Right lobe of liver (tissue), 6 donors: ENCODE data around the gene GPC6. TPM values are rescaled to one million over a fixed set of nuclear protein-coding genes. Genes with fewer than 3 reads are reported as not detected.

Experiments used
- ATAC-seq, 4 donors: fragments of 200-7000 bp; cut with Tn5 transposase; one replicate each; pipeline ENCODE4 v1.9.1; 2020; ENCODE audit warnings: mild to moderate bottlenecking in 4 of 4, moderate library complexity in 4 of 4
- DNase-seq, 3 donors: peaks; one replicate each; pipeline ENCODE4 v3.0.0-alpha.2; 2020
- H3K27ac ChIP-seq, 3 donors: fragments of 200-600 bp; one replicate each; pipeline ENCODE4 v1.8.0; 2022
- H3K27me3 ChIP-seq, 2 donors: fragments of 200-600 bp; one replicate each; pipeline ENCODE4 v1.8.0; 2022
- H3K36me3 ChIP-seq, 4 donors: fragments of 200-600 bp; sonication (generic) in 1 of 4; one replicate each; pipeline versions ENCODE4 v1.5.1 to v1.8.0; 2017 to 2022; ENCODE audit warnings: control low read depth in 1 of 4
- H3K4me1 ChIP-seq, 4 donors: fragments of 200-600 bp; sonication (generic) in 1 of 4; one replicate each; pipeline versions ENCODE4 v1.5.1 to v1.8.0; 2017 to 2022; ENCODE audit warnings: control low read depth in 1 of 4
- H3K4me3 ChIP-seq, 3 donors: fragments of 200-600 bp; one replicate each; pipeline ENCODE4 v1.8.0; 2022
- H3K9me3 ChIP-seq, 4 donors: fragments of 200-600 bp; sonication (generic) in 1 of 4; one replicate each; pipeline versions ENCODE4 v1.5.1 to v1.8.0; 2017 to 2022; ENCODE audit warnings: control low read depth in 1 of 4
- CTCF ChIP-seq, 4 donors: fragments of 200-600 bp in 3 of 4; fragments of 450-650 bp in 1 of 4; IDR thresholded peaks; one replicate each; pipeline versions ENCODE4 v1.5.1 to v1.8.0; 2016 to 2022; ENCODE audit warnings: antibody characterized with exemption in 4 of 4, mild to moderate bottlenecking in 2 of 4
- POLR2A ChIP-seq: fragments of 450-650 bp; IDR thresholded peaks from one replicate; pipeline ENCODE4 v1.6.1; 2017; ENCODE audit warnings: antibody characterized with exemption, mild to moderate bottlenecking
- WGBS: methylation state at CpG from one replicate; pipeline ENCODE4 v1.1.6; 2018; ENCODE audit warnings: low coverage, low lambda C conversion rate; ENCODE audit not compliant: insufficient coverage; ENCODE audit errors: missing lambda C conversion rate; 5-methylcytosine and 5-hydroxymethylcytosine counted together
- intact Hi-C, 2 donors: fragments of 100-400 bp; cut with DNase I; formaldehyde crosslinking; loops; one replicate each; pipeline versions ENCODE4 v1.11.2 to v1.14.1; 2022
- total RNA-seq, 6 experiments: library from RNA; depleted of rRNA in 2 of 6; stranded (reverse); fragments of >200 nt in 2 of 6; fragmentation: NEBNext Ultra II Directional in 3 of 6; extraction: Animal tissue kit (Norgen Biotek cat#: 25700) in 3 of 6; gene quantifications; one replicate each; pipeline versions ENCODE4 v1.1.0 to v1.2.4, GENCODE V29; 2016 to 2023
- donor health status: DM: no; HTN: yes; CAD: no.
- donor health status: DM: no; HTN: no; CAD: no.
- donor health status: DM: no; HTN: no; CAD: no.
- donor health status: DM: no; HTN: yes; CAD: no.
- donor health status: DM: no; HTN: yes; CAD: no.

The GPC6 gene
- total RNA-seq, 6 experiments from 2014 or later, result 18.6 to 30.1 (median 20.2) TPM

GRCh38 chr13:93430381-93430780, 203.8 kb downstream of the GPC6 start:
- no peak overlapping the region for H3K4me3 ChIP-seq
- no peaks in the 10 kb centered on the region for H3K4me1 ChIP-seq
- WGBS, result 82% methylated on average over 2 of the region's 2 CpGs
- intact Hi-C loops, result no loop called here
- H3K27me3 ChIP-seq, result no peaks in the 10 kb centered on the region
- TF ChIP-seq POLR2A (no peak), CTCF (IDR thresholded peaks at IDR 0.05) (no peak)
- ATAC-seq (no peak), DNase-seq (no peak)
- H3K36me3 ChIP-seq, result no peaks in the 10 kb centered on the region
- H3K9me3 ChIP-seq, result no peaks in the 10 kb centered on the region
- no peak overlapping the region for H3K27ac ChIP-seq

GRCh38 chr13:93435651-93436050, 209.0 kb downstream of the GPC6 start:
- Histone ChIP-seq H3K27me3 (no peaks in the 10 kb centered on the region), H3K4me1 (no peaks in the 10 kb centered on the region), H3K36me3 (no peaks in the 10 kb centered on the region), H3K27ac (no peak overlapping the region), H3K4me3 (no peak overlapping the region), H3K9me3 (no peaks in the 10 kb centered on the region)
- no peak for ATAC-seq
- TF ChIP-seq CTCF (IDR thresholded peaks at IDR 0.05) (no peak), POLR2A (no peak)
- intact Hi-C loops, result no loop called here
- DNase-seq, result no peak
- WGBS, result 69% methylated on average over 3 of the region's 3 CpGs

GRCh38 chr13:93437081-93437480, 210.5 kb downstream of the GPC6 start:
- H3K27me3 ChIP-seq, result no peaks in the 10 kb centered on the region
- 61% methylated on average over 4 of the region's 4 CpGs for WGBS
- H3K4me1 ChIP-seq, result no peaks in the 10 kb centered on the region
- H3K4me3 ChIP-seq, result no peak overlapping the region
- H3K36me3 ChIP-seq, result no peaks in the 10 kb centered on the region
- TF ChIP-seq POLR2A, result no peak
- TF ChIP-seq CTCF (IDR thresholded peaks at IDR 0.05), result no peak
- ATAC-seq, result no peak
- no peak overlapping the region for H3K27ac ChIP-seq
- no peak for DNase-seq
- H3K9me3 ChIP-seq, result no peaks in the 10 kb centered on the region
- intact Hi-C loops, result no loop called here

GRCh38 chr13:93446238-93446637, 219.6 kb downstream of the GPC6 start:
- H3K27ac ChIP-seq, result no peak overlapping the region
- no peaks in the 10 kb centered on the region for H3K9me3 ChIP-seq
- ATAC-seq, result no peak
- H3K4me1 ChIP-seq, result no peaks in the 10 kb centered on the region
- no peak for DNase-seq
- no peaks in the 10 kb centered on the region for H3K27me3 ChIP-seq
- intact Hi-C loops, result no loop called here
- TF ChIP-seq POLR2A (no peak), CTCF (IDR thresholded peaks at IDR 0.05) (no peak)
- WGBS, result 67% methylated on average over 2 of the region's 2 CpGs
- H3K36me3 ChIP-seq, result no peaks in the 10 kb centered on the region
- no peak overlapping the region for H3K4me3 ChIP-seq

GRCh38 chr13:93450191-93450621, 223.6 kb downstream of the GPC6 start:
- ATAC-seq (peak in 1 of 4 donors; percentile 18), DNase-seq (no peak)
- no peak overlapping the region for H3K27ac ChIP-seq
- H3K4me3 ChIP-seq, result no peak overlapping the region
- no peaks in the 10 kb centered on the region for H3K36me3 ChIP-seq
- H3K27me3 ChIP-seq, result no peaks in the 10 kb centered on the region
- no peaks in the 10 kb centered on the region for H3K4me1 ChIP-seq
- H3K9me3 ChIP-seq, result no peaks in the 10 kb centered on the region
- TF ChIP-seq CTCF (IDR thresholded peaks at IDR 0.05), result no peak
- TF ChIP-seq POLR2A, result no peak
- intact Hi-C loops, result no loop called here
